HCT116 (cell line): ENCODE results near the gene COX10. TPM values are rescaled to one million over a fixed set of nuclear protein-coding genes. Genes with fewer than 3 reads are reported as not detected.

ENCODE experiments used
- ATAC-seq: fragments of 200-7000 bp; cut with Tn5 transposase; 2 replicates; pipeline ENCODE4 v1.9.1; 2020; ENCODE audit warnings: mild to moderate bottlenecking, moderate library complexity
- BruUV-seq: library from RNA; stranded (reverse); fragments of 400-500 nt; replicated peaks from 2 replicates; lab custom pipeline; 2021; lab: Mats Ljungman, UMichigan
- CTCF ChIA-PET: fragments of 300-600 bp; sonication (Branson Sonifier 250); formaldehyde crosslinking; loops from one replicate; lab custom pipeline; 2021; ENCODE audit warnings: antibody characterized with exemption; lab: Charles Lee
- POLR2A ChIA-PET: fragments of 300-600, 350-600 bp; sonication (Branson Sonifier 250); formaldehyde crosslinking; loops from one replicate; lab custom pipeline; 2021; ENCODE audit warnings: antibody characterized with exemption; lab: Charles Lee
- RAD21 ChIA-PET, 2 experiments: fragments of 300-600 bp; sonication (Branson Sonifier 250); formaldehyde crosslinking; loops; one replicate each; lab custom pipeline; 2023; ENCODE audit warnings: low total read pairs in 2 of 2; ENCODE audit not compliant: uncharacterized antibody in 2 of 2, unreplicated experiment in 2 of 2, low non-redundant PET in 1 of 2; lab: Charles Lee
- DNase-seq: peaks from one replicate; pipeline ENCODE4 v3.0.0-alpha.2; 2010; ENCODE audit warnings: low read depth, low spot score
- H2AFZ ChIP-seq: fragments of 200-600 bp; shearing (Covaris generic), sonication (generic); 2 replicates; pipeline ENCODE4 v1.6.1; 2017; ENCODE audit warnings: low read depth, mixed run types, mixed read lengths, antibody characterized with exemption, low read length; ENCODE audit not compliant: poor library complexity, severe bottlenecking
- H3K27ac ChIP-seq: 2 replicates; pipeline ENCODE4 v1.5.1; 2012; ENCODE audit warnings: low read depth, low read length
- H3K27me3 ChIP-seq: fragments of 200-600 bp; sonication (generic); 2 replicates; pipeline ENCODE4 v1.6.1; 2016; ENCODE audit warnings: mixed run types, low read length, mixed read lengths; ENCODE audit not compliant: insufficient read depth
- H3K36me3 ChIP-seq, 2 experiments: fragments of 200-500 bp in 1 of 2; fragments of 200-600 bp in 1 of 2; sonication (Bioruptor generic) in 1 of 2; sonication (generic) in 1 of 2; 2 replicates each; pipeline versions ENCODE4 v1.5.1 to v1.6.1; 2014 to 2016; ENCODE audit warnings: low read length in 2 of 2, inconsistent platforms in 1 of 2, mixed read lengths in 1 of 2, mixed run types in 1 of 2; ENCODE audit not compliant: insufficient read depth in 2 of 2, control insufficient read depth in 1 of 2
- H3K4me1 ChIP-seq, 2 experiments: fragments of 200-600 bp in 1 of 2; sonication (generic) in 1 of 2; 2 replicates each; pipeline versions ENCODE4 v1.5.1 to v1.6.1; 2012 to 2017; ENCODE audit warnings: low read length in 2 of 2, inconsistent platforms in 1 of 2, mild to moderate bottlenecking in 1 of 2, mixed read lengths in 1 of 2, mixed run types in 1 of 2, moderate library complexity in 1 of 2; ENCODE audit not compliant: insufficient read depth in 2 of 2, control insufficient read depth in 1 of 2
- H3K4me2 ChIP-seq: fragments of 200-600 bp; sonication (generic); 2 replicates; pipeline ENCODE4 v1.6.1; 2017; ENCODE audit warnings: mixed run types, low read length, mixed read lengths
- H3K4me3 ChIP-seq, 2 experiments: fragments of 200-600 bp in 1 of 2; sonication (generic) in 1 of 2; replicated peaks in 1 of 2; 2 replicates each; pipeline ENCODE4 v1.5.1; 2011 to 2016; ENCODE audit warnings: low read length in 2 of 2, control low read depth in 1 of 2, low read depth in 1 of 2, mild to moderate bottlenecking in 1 of 2, mixed read lengths in 1 of 2, mixed run types in 1 of 2
- H3K79me2 ChIP-seq: fragments of 200-600 bp; sonication (generic); 2 replicates; pipeline ENCODE4 v1.6.1; 2017; ENCODE audit warnings: mild to moderate bottlenecking, mixed run types, low read length, moderate library complexity, mixed read lengths; ENCODE audit not compliant: insufficient read depth
- H3K9ac ChIP-seq: fragments of 200-600 bp; sonication (generic); 2 replicates; pipeline ENCODE4 v1.6.1; 2016; ENCODE audit warnings: low read length, mixed read lengths
- H3K9me2 ChIP-seq: fragments of 200-600 bp; sonication (generic), shearing (Covaris generic); 2 replicates; pipeline ENCODE4 v1.6.1; 2017; ENCODE audit warnings: mixed run types, mild to moderate bottlenecking, moderate library complexity; ENCODE audit not compliant: insufficient read depth
- H3K9me3 ChIP-seq, 2 experiments: fragments of 200-500 bp in 1 of 2; fragments of 200-600 bp in 1 of 2; sonication (Bioruptor generic) in 1 of 2; sonication (generic) in 1 of 2; 2 replicates each; pipeline ENCODE4 v1.6.1; 2014 to 2017; ENCODE audit warnings: low read length in 2 of 2, mixed read lengths in 2 of 2, inconsistent platforms in 1 of 2, low read depth in 1 of 2, mild to moderate bottlenecking in 1 of 2, mixed run types in 1 of 2, moderate library complexity in 1 of 2; ENCODE audit not compliant: control insufficient read depth in 1 of 2, insufficient read depth in 1 of 2
- H4K20me1 ChIP-seq: fragments of 200-600 bp; sonication (generic), shearing (Covaris generic); 2 replicates; pipeline ENCODE4 v1.6.1; 2017; ENCODE audit warnings: mixed run types, mild to moderate bottlenecking, moderate library complexity; ENCODE audit not compliant: insufficient read depth
- CBX3 ChIP-seq: IDR thresholded peaks from 2 replicates; pipeline ENCODE4 v1.6.1; 2012; ENCODE audit warnings: low read depth
- ELF1 ChIP-seq: IDR thresholded peaks from 2 replicates; pipeline ENCODE4 v1.6.1; 2012; ENCODE audit warnings: low read depth, borderline replicate concordance
- EZH2 ChIP-seq: fragments of 200-600 bp; sonication (generic); IDR thresholded peaks from 2 replicates; pipeline ENCODE4 v1.6.1; 2017; ENCODE audit warnings: antibody characterized with exemption, mixed run types
- FOSL1 ChIP-seq: IDR thresholded peaks from 2 replicates; pipeline ENCODE4 v1.6.1; 2012; ENCODE audit warnings: low read depth
- POLR2A ChIP-seq: IDR thresholded peaks from 2 replicates; pipeline ENCODE4 v1.7.0; 2011; ENCODE audit warnings: borderline replicate concordance; ENCODE audit not compliant: insufficient read depth, insufficient read length; ENCODE audit errors: extremely low read depth
- POLR2AphosphoS5 ChIP-seq: IDR thresholded peaks from 2 replicates; pipeline ENCODE4 v1.6.1; 2011; ENCODE audit warnings: mild to moderate bottlenecking, low read depth, low read length, moderate library complexity
- RAD21 ChIP-seq: IDR thresholded peaks from 2 replicates; pipeline ENCODE4 v1.6.1; 2012; ENCODE audit warnings: low read depth, mild to moderate bottlenecking
- SIN3A ChIP-seq: IDR thresholded peaks from 2 replicates; pipeline ENCODE4 v1.6.1; 2012; ENCODE audit warnings: low read depth
- SP1 ChIP-seq: IDR thresholded peaks from 2 replicates; pipeline ENCODE4 v1.6.1; 2012; ENCODE audit warnings: low read depth
- SRF ChIP-seq: IDR thresholded peaks from 2 replicates; pipeline ENCODE4 v1.6.1; 2012; ENCODE audit warnings: low read depth
- intact Hi-C: fragments of 100-400 bp; cut with micrococcal nuclease; formaldehyde crosslinking; loops from 2 replicates; pipeline ENCODE4 v1.10.0; 2022
- total RNA-seq: library from RNA; stranded (reverse); gene quantifications from one replicate; pipeline ENCODE4 v1.2.1, GENCODE V29; 2021; ENCODE audit not compliant: unreplicated experiment
- TF ChIP-seq, protein P1 (sequence below): IDR thresholded peaks from 2 replicates; pipeline ENCODE4 v1.6.1; 2012
- TF ChIP-seq, protein P2 (sequence below): IDR thresholded peaks from 2 replicates; pipeline ENCODE4 v1.6.1; 2011; ENCODE audit warnings: mild to moderate bottlenecking, low read length, moderate library complexity; ENCODE audit not compliant: insufficient replicate concordance; ENCODE audit errors: extremely low read depth
- TF ChIP-seq, protein P3 (sequence below): IDR thresholded peaks from 2 replicates; pipeline ENCODE4 v1.6.1; 2012; ENCODE audit warnings: low read depth

The COX10 gene
- total RNA-seq, 1 experiment from 2014 or later, result 22.4 TPM

DNA sequence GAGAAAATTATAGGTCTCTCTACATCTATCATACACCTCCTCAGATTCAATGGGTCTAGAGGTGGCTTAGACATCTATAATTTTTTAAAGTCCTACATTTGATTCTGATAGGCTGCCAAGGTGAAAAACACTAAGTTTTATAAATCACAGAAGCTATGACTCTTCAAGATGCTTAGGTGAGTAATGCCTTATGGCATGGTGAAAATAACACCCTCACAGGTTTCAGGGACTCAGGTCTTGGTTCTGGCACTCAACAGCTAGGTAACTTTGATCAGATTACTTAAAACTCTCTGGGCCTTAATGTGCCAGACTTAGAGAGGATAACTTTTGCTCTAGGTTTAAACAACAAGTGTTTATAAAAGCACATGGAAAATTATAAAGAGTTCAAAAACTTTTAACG, 2.0 kb upstream of the COX10 start (continued):
- TF ChIP-seq, protein P1, sequence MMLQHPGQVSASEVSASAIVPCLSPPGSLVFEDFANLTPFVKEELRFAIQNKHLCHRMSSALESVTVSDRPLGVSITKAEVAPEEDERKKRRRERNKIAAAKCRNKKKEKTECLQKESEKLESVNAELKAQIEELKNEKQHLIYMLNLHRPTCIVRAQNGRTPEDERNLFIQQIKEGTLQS, result no peak

DNA sequence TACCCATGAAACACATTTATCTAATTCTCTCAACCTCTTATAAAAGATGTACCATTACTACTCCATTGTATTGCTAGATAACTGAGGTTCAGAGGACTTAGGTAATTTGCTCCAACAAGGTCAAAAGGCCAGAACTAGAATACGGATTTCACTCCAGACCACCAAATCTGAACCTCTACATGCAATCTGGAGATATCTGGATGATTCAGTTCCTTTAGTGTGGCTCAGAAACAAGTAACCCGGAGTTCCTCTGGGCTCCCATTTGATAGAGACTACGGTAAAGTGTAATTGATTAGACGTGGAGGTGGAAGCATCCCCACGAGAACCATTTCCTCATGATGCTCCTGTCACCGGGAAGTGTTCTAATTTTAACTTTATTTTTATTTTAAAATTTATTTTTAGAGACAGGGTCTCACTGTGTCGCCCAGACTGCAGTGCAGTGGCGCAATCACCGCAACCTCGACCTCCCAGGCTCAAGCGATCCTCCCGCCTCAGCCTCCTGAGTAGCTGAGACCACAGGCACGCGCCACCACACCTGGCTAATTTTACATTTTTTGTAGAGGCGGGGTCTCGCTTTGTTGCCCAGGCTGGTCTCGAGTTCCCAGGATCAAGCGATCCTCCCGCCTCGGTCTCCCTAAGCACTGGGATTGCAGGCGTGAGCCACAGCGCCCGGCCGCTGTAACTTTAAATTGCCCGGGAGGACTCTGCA, 608 bp upstream of the COX10 start:
- ChIA-PET POLR2A (no interaction called here), CTCF (no interaction called here), RAD21 (no interaction called here)
- no peak for TF ChIP-seq SIN3A
- no peak for TF ChIP-seq POLR2AphosphoS5
- no peak for TF ChIP-seq RAD21
- TF ChIP-seq, protein P2, sequence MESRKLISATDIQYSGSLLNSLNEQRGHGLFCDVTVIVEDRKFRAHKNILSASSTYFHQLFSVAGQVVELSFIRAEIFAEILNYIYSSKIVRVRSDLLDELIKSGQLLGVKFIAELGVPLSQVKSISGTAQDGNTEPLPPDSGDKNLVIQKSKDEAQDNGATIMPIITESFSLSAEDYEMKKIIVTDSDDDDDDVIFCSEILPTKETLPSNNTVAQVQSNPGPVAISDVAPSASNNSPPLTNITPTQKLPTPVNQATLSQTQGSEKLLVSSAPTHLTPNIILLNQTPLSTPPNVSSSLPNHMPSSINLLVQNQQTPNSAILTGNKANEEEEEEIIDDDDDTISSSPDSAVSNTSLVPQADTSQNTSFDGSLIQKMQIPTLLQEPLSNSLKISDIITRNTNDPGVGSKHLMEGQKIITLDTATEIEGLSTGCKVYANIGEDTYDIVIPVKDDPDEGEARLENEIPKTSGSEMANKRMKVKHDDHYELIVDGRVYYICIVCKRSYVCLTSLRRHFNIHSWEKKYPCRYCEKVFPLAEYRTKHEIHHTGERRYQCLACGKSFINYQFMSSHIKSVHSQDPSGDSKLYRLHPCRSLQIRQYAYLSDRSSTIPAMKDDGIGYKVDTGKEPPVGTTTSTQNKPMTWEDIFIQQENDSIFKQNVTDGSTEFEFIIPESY, result no peak
- no peak for TF ChIP-seq SP1
- no peak for TF ChIP-seq CBX3
- TF ChIP-seq FOSL1, result no peak
- TF ChIP-seq, protein P3, sequence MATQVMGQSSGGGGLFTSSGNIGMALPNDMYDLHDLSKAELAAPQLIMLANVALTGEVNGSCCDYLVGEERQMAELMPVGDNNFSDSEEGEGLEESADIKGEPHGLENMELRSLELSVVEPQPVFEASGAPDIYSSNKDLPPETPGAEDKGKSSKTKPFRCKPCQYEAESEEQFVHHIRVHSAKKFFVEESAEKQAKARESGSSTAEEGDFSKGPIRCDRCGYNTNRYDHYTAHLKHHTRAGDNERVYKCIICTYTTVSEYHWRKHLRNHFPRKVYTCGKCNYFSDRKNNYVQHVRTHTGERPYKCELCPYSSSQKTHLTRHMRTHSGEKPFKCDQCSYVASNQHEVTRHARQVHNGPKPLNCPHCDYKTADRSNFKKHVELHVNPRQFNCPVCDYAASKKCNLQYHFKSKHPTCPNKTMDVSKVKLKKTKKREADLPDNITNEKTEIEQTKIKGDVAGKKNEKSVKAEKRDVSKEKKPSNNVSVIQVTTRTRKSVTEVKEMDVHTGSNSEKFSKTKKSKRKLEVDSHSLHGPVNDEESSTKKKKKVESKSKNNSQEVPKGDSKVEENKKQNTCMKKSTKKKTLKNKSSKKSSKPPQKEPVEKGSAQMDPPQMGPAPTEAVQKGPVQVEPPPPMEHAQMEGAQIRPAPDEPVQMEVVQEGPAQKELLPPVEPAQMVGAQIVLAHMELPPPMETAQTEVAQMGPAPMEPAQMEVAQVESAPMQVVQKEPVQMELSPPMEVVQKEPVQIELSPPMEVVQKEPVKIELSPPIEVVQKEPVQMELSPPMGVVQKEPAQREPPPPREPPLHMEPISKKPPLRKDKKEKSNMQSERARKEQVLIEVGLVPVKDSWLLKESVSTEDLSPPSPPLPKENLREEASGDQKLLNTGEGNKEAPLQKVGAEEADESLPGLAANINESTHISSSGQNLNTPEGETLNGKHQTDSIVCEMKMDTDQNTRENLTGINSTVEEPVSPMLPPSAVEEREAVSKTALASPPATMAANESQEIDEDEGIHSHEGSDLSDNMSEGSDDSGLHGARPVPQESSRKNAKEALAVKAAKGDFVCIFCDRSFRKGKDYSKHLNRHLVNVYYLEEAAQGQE, result no peak
- no peak for TF ChIP-seq ELF1
- no peak for TF ChIP-seq EZH2
- TF ChIP-seq SRF, result no peak
- no peak for TF ChIP-seq POLR2A
- intact Hi-C loops, result loop anchor here (10.0 kb wide), 1 partner anchor 474 kb away; no protein-coding TSS in a partner anchor
- no TSS peak for BruUV-seq
- Histone ChIP-seq H4K20me1 (no peaks in the 10 kb centered on the region), H3K4me2 (peak overlapping the region; percentile 90), H3K9me2 (no peaks in the 10 kb centered on the region), H3K9me3 (no peaks in the 10 kb centered on the region; a peak in 1 of 4 replicates), H3K4me1 (peaks cover 12 to 18% of the 10 kb centered on the region in 2 experiments; a peak in 3 of 4 replicates), H3K9ac (peak overlapping the region; percentile 97), H2AFZ (peak overlapping the region; percentile 34), H3K4me3 (peak overlapping the region; percentile 96 to 98), H3K79me2 (peaks cover 93% of the 10 kb centered on the region), H3K27ac (peak overlapping the region; percentile 85), H3K36me3 (peaks cover 0 to 6% of the 10 kb centered on the region in 2 experiments; a peak in 2 of 4 replicates), H3K27me3 (no peaks in the 10 kb centered on the region)
- DNase-seq, result no peak
- ATAC-seq, result no peak
